Panc1 (cell line): ENCODE data around the gene DGAT2.

ENCODE experiments used
- CTCF ChIP-seq: fragments of 450-650 bp; IDR thresholded peaks from 2 replicates; pipeline ENCODE4 v1.5.1; 2017; ENCODE audit warnings: mild to moderate bottlenecking
- POLR2AphosphoS5 ChIP-seq: IDR thresholded peaks from 2 replicates; pipeline ENCODE4 v1.6.1; 2012; ENCODE audit warnings: mild to moderate bottlenecking, low read depth, low read length, moderate library complexity
- REST ChIP-seq, 2 experiments: IDR thresholded peaks; 2 replicates each; pipeline ENCODE4 v1.6.1; 2011 to 2012; ENCODE audit warnings: low read depth in 2 of 2, control low read depth in 1 of 2, low read length in 1 of 2, mild to moderate bottlenecking in 1 of 2, moderate library complexity in 1 of 2; ENCODE audit not compliant: insufficient read depth in 1 of 2
- TCF7L2 ChIP-seq: IDR thresholded peaks from 2 replicates; pipeline ENCODE4 v1.6.1; 2011; ENCODE audit warnings: mild to moderate bottlenecking, low read depth, low read length, inconsistent platforms

- TF ChIP-seq CTCF: no peak
- no peak for TF ChIP-seq POLR2AphosphoS5
- no peak for TF ChIP-seq TCF7L2
- no peak for TF ChIP-seq REST (IDR thresholded peaks at IDR 0.05; ENCODE audit: insufficient read depth in 1 of 2, low read depth in 2 of 2, low read length in 1 of 2)
Measured at GRCh38 chr11:75789521-75789920, 20.9 kb downstream of the DGAT2 start.
